Mesothelial cell of epicardium (in vitro differentiated cells): ENCODE results near the gene GGACT. TPM values are rescaled to one million over a fixed set of nuclear protein-coding genes. Genes with fewer than 3 reads are reported as not detected.

Experiments used
- DNase-seq, 2 experiments: peaks; one replicate each; pipeline ENCODE4 v3.0.0; 2021; ENCODE audit warnings: low spot score in 2 of 2; ENCODE audit not compliant: unreplicated experiment in 2 of 2
- H3K27ac Mint-ChIP-seq: 2 replicates; pipeline ENCODE4 v1.8.0; 2021; ENCODE audit warnings: mixed read lengths
- H3K27me3 Mint-ChIP-seq: 2 replicates; pipeline ENCODE4 v1.8.0; 2021; ENCODE audit warnings: low read depth, mixed read lengths
- H3K36me3 Mint-ChIP-seq: 2 replicates; pipeline ENCODE4 v1.8.0; 2021; ENCODE audit warnings: mixed read lengths
- H3K4me1 Mint-ChIP-seq: 2 replicates; pipeline ENCODE4 v1.8.0; 2021; ENCODE audit warnings: mixed read lengths
- H3K4me3 Mint-ChIP-seq: 2 replicates; pipeline ENCODE4 v1.8.0; 2021; ENCODE audit warnings: mild to moderate bottlenecking, moderate library complexity, mixed read lengths
- H3K9me3 Mint-ChIP-seq: 2 replicates; pipeline ENCODE4 v1.8.0; 2021; ENCODE audit warnings: mixed read lengths
- total RNA-seq: library from RNA; stranded (reverse); gene quantifications from 3 replicates; pipeline ENCODE4 v1.2.1, GENCODE V29; 2021
- TF ChIP-seq, protein P1 (sequence below): fragments of 200-600 bp; sonication (generic); IDR thresholded peaks from one replicate; pipeline ENCODE4 v1.5.0; 2021; ENCODE audit warnings: antibody characterized with exemption; ENCODE audit not compliant: unreplicated experiment

The GGACT gene
- total RNA-seq, 1 donor from 2014 or later = 6.6 TPM

DNA sequence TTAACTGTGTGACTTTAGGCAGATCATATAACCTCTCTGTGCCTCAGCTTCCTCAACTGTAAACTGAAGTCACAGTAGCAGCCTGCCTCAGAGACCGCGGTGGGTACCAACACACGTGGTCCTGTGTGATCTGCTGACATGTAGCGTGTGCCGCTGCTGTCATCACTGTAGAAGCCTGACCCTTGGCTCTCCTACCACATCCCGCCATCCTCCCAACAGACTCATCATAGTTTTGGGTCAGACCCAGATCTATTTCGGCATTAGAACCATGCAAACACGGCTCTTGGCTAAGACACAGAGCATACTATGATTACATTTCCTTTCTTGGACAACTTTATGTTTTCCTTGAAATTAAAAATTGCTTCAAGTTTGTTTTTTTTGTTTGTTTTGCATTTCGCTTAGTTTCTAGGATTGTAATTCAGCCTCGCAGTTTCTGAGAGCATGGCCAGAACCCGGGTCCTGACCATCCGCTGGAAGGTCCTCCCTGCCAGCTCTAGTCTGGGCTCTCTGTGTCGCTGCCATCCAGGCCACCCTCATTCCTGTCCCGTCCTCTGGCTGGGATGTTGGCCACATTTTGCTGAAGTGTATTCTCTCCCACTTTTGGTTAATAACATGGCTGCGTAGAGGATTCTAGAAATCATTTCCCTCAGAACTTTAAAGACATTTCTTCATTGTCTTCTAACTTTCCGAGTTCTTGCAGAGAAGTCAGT, 53.0 kb downstream of the GGACT start:
- peak in 1 of 2 experiments; percentile 17 for DNase-seq
- H3K36me3 Mint-ChIP-seq = peaks cover 23% of the 10 kb centered on the region
- peaks cover 7% of the 10 kb centered on the region for H3K9me3 Mint-ChIP-seq
- TF ChIP-seq, protein P1, sequence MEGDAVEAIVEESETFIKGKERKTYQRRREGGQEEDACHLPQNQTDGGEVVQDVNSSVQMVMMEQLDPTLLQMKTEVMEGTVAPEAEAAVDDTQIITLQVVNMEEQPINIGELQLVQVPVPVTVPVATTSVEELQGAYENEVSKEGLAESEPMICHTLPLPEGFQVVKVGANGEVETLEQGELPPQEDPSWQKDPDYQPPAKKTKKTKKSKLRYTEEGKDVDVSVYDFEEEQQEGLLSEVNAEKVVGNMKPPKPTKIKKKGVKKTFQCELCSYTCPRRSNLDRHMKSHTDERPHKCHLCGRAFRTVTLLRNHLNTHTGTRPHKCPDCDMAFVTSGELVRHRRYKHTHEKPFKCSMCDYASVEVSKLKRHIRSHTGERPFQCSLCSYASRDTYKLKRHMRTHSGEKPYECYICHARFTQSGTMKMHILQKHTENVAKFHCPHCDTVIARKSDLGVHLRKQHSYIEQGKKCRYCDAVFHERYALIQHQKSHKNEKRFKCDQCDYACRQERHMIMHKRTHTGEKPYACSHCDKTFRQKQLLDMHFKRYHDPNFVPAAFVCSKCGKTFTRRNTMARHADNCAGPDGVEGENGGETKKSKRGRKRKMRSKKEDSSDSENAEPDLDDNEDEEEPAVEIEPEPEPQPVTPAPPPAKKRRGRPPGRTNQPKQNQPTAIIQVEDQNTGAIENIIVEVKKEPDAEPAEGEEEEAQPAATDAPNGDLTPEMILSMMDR = no peak
- H3K4me3 Mint-ChIP-seq = no peak overlapping the region
- no peaks in the 10 kb centered on the region for H3K4me1 Mint-ChIP-seq
- no peak overlapping the region for H3K27ac Mint-ChIP-seq
- H3K27me3 Mint-ChIP-seq = no peaks in the 10 kb centered on the region

DNA sequence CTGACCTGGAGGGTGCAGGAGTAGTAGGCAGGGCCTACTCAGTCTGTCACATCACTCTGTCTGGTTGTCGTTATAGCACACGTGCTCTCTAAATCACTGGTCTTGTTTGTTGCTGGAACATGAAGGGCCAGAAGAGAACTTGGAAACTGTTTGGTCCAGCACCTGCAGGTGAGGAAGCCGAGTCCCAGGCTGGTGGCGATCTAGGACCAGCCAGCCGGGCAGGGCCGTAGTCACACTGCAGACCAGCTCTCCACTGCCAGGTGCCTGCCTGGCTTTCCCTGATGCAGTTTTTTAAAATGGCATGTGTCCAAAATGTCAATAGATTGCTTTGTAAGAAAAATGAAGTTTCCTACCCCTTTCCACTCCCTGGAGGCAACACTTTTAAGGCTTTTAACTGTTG, 53.7 kb downstream of the GGACT start:
- Mint-ChIP-seq H3K4me3 (no peak overlapping the region), H3K27ac (no peak overlapping the region), H3K9me3 (peaks cover 7% of the 10 kb centered on the region), H3K36me3 (peaks cover 22% of the 10 kb centered on the region), H3K4me1 (no peaks in the 10 kb centered on the region), H3K27me3 (no peaks in the 10 kb centered on the region)
- TF ChIP-seq, protein P1 = no peak
- no peak for DNase-seq

DNA sequence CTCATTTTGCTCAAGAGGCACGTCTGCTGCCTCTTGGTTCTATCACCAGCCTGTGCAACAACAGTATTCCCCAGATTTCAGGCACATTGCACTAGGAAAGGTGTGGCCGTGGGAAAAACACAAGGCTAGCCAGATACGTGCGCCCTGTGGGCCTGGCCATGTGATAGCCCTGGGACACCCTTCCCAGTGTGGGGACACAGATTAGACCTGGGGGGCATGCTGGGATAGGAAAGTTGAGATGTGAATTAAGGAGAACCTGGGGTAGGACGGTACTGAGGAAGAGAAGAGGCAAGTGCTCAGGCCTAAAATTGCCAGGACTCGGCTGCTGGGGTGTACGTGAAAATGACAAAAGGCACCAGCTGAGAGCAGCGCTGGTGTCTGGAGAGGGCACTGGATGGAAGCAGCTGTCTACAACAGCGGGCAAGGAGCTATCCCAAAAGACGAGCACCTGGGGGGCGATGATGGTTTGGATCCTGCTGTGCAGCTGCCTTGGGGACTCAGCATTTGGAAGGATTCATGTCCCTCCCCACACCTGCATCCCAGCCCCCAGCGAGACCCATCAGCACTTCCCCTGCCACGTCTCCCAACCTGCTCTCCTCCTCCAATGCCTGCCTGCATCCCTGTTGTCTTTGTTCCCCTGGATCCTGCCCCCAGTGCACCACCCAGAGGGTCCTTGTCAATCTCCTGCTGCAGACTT, 54.3 kb downstream of the GGACT start:
- no peak for DNase-seq
- H3K27me3 Mint-ChIP-seq = no peaks in the 10 kb centered on the region
- no peak overlapping the region for H3K27ac Mint-ChIP-seq
- no peaks in the 10 kb centered on the region for H3K4me1 Mint-ChIP-seq
- H3K9me3 Mint-ChIP-seq = peaks cover 6% of the 10 kb centered on the region
- H3K4me3 Mint-ChIP-seq = no peak overlapping the region
- TF ChIP-seq, protein P1 = no peak
- H3K36me3 Mint-ChIP-seq = peaks cover 19% of the 10 kb centered on the region

DNA sequence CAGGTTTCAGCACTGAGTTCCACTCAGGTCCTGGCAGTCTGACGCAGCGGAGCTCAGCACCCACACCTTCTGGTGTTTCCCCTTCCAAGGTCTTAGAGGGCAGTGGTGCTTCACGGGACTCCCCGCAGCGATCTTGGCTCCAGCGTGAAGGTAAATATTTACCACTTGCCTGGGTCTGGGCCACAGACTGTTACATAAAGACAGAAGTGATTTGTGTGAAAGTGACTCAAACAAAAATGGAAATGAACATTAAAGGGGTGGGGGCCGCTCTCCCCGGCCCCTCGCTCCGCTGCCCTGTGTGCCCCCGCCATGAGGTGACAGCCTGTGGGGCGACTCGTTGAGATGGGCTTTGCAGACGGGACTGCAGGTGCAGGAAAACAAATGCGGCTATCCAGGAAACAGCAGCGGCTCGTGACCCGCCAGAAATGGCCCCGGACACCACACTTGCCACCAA, 55.0 kb downstream of the GGACT start:
- Mint-ChIP-seq H3K27me3 (no peaks in the 10 kb centered on the region), H3K36me3 (peaks cover 24% of the 10 kb centered on the region), H3K27ac (no peak overlapping the region), H3K9me3 (no peaks in the 10 kb centered on the region), H3K4me3 (no peak overlapping the region), H3K4me1 (no peaks in the 10 kb centered on the region)
- DNase-seq = no peak
- TF ChIP-seq, protein P1 = no peak

DNA sequence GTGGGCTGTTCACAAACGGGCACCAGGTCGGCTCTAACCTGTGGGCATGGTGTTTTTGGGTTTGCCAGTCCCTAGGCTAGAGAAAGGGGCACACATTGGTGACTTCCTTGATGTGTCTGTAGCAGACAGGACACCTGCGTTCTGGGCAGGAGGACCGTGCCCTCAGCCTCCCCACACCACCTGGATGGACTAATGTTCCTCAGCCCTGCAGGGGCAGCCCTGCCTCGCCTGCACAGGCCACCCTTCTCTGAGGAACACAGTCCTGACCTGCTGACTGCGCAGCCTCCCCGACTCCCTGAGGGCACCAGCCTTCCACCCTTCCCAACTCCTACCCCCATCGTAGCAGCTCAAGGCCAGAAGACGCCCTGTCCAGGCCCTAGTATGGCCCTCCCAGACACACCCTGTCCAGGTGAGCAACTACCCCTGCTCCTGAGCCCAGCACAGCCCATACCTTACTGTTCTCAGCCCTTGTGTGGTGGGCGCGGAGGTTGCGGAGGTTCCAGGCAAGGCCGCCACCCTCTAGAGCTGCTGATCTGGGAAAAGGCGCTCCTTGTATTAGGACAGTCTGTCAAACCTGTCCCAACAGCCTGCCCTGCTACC, 55.7 kb downstream of the GGACT start:
- H3K27me3 Mint-ChIP-seq = no peaks in the 10 kb centered on the region
- peaks cover 28% of the 10 kb centered on the region for H3K36me3 Mint-ChIP-seq
- no peaks in the 10 kb centered on the region for H3K4me1 Mint-ChIP-seq
- TF ChIP-seq, protein P1 = no peak
- DNase-seq = peak in 1 of 2 experiments; percentile 14
- H3K4me3 Mint-ChIP-seq = no peak overlapping the region
- no peak overlapping the region for H3K27ac Mint-ChIP-seq
- no peaks in the 10 kb centered on the region for H3K9me3 Mint-ChIP-seq
